Stimulated activated CD4-positive, alpha-beta T cell treated with anti-CD3 and anti-CD28 coated beads, Interleukin-2, amount 100 ng/mL, for 48 hours (primary cell): ENCODE results near the gene CAPN13.

Experiments used
- DNase-seq, 2 donors: peaks; one replicate each; pipeline ENCODE4 v3.0.0-alpha.2; 2020

The CAPN13 gene

DNA sequence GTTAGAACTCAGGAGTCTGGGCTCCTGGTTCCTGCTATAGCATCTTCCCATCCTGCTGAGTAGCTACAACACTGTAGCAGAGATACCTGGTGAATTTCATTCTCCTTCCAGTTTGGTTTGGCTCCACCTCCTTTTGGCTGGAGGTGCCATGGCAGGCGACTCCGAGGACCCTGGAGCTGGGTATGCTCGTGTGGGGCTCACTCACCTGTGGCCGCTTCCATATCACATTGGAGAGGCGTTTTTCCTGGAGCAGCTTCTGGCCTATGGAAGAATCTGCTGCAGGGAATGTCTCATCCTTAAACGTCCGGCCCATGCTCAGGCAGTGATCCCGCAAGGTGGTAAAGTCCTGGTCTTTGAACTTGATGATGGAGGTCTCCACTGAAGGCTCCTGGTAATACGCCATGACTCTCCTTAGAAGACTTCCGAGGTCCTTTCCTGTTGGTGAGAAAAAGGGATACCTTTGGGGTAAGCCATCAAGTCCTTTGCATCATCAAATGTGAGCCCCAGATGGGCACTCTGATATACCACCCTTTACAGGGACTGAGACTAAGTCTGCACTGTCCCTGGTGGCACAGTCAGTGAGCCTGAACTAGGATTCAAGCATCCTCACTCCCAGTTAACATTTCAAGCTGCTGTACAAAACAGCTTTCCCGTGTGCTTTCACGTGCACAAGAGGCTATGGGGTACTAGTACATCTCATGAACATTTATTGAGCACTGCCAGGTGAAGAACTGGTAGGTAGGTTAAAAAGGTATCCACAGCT is 20.1 kb downstream of the CAPN13 start:
- no peak for DNase-seq

- DNase-seq = no peak
Observed at GRCh38 chr2:30784682-30785081, 22.6 kb downstream of the CAPN13 start.

DNA sequence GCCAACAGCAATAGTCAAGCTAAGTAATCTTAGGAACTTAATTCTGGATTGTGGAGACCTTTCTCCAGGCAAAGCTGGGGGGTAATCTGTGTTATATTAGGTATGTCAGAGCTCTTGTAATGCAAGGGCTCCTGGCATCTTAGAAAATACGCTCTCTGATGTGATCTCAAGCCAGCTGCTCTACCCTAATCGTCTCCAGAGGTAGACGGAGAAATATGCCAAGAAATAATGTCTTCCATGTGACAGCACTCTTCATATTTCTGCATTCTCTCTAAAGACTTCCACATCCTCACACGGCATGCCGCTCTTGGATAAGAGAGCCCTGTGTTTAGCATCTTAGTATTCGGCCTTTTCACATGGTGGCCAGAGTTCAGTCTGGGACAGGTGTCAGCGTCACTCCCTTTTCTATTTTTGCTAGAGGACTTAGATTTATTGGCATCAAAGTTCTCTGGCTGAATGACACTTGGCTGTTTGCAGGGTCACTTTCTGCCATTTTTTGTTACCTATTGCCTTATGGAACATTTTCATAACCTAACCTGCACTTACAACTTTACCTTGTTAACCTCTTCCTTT is 25.2 kb downstream of the CAPN13 start:
- no peak for DNase-seq

DNA sequence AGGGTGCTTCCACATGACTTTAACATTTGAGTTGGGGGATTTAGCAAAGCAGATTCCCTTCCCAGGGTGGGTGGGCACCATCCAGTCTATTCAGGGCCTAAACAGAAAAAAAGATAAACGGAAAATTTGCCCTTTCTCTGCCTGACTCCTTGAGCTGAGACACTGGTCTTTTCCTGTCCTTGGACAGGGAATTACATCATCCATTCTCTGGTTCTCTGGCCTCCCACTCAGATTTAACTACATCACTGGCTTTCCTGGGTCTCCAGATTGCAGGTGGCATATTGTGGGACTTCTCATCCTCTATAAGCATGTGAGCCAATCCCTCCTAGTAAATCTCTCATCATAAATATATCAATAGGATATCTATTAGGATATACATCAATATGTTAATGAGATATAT is 25.8 kb downstream of the CAPN13 start:
- DNase-seq = no peak

DNA sequence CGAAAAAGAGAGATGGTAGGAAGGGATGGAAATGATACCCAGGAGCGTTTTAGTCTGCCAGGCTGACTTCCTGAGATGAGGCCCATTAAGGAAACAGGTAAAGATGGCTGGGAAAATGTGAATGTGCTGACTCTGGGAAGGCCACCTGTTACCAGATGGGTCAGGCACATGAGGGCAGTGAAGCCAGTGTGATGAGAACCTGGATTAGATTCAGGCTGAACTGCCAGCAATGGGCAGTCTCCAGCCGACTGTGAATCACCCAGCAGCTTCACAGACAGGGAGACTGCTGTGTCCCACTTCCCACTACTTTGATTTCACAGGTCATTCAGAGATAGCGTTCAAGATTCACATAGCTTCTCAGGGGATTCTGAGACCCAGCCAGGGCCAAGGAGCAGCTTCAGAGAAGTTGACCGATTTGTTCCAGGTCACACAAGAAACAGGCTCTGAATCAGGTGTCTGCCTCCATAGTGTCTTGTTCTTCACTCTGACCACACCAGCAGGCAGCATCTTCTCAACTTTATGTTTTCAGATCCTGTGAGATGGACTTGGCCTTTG is 26.4 kb downstream of the CAPN13 start:
- no peak for DNase-seq

GRCh38 chr2:30778611-30779010 is 28.6 kb downstream of the CAPN13 start:
- no peak for DNase-seq

DNA sequence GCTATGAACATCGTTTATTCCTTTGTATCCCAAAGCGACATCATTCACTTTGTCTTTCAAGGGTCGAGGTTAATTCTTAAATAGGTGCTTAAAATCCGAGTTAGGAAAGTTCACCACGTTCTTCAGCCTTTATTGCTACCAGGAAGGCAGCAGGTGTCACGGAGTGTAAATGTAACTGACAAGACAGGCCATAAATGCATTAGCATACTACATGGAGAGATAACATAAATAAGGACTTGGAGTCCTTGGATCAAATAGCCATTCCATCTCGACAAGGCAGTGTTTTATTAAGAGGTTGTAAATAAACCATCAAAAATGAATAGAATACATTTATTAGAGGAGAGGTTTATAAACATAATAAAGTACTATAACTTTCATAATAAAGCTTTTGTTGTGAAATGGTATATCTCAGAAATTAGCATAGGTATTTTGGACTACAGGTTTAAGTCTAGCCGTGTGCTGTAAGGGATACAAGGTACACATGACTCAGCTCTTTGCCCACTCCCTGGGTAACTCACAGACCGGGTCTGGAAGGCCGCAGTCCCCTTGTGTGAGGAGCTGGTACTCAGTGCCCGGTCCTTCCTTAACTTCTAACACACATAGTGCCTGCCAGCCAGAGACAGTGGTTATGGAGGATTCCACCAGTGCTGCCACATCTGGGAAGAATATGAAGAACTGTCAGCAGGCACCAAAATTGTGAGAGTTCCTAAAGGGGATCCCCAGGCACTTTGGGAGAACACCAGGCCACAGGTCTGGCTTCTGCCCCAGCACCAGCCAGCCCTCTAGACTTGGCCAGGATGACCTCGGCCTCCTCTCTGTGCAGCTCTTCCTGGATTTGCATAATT is 29.4 kb downstream of the CAPN13 start:
- DNase-seq = no peak

GRCh38 chr2:30776831-30777635 is 30.2 kb downstream of the CAPN13 start:
- no peak for DNase-seq

- DNase-seq = no peak
Observed at GRCh38 chr2:30775833-30776232, 31.4 kb downstream of the CAPN13 start.

- DNase-seq = no peak
Observed at GRCh38 chr2:30772021-30772705, 35.1 kb downstream of the CAPN13 start.

DNA sequence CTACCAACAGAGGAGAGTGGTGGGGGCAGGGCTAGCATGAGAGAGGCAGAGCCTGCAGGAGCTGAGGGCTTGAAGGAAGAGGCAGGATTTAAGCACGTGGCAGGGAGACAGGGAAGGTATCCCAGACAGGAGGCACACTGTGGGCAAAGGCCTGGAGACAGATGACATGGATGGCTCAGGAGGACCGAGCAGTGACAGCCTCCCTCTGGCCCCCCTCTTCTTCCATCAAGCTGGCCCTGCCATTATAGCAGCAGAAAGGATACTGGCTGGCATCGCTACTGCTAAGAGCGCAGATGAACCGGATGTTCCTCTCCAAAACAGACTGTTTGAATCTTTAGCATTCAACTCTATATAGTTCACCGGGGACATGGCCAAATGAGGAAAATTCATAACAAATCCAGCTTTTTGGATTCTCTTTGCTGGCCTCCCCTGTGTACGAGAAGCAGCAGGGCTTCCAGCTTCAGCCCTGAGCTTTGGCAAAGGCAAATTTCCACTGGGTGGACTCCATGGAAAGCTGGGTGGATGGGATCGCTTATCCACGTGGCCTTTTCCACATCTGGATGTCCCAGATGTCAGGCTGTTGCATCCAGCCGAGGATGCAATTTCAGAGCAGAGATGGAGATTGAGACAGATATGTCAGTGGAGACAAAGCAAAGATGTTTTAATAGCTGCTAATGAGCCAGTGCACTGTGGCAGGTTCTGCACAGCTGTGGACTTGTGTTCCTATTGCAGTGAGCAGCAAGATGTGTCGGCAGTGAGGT is 36.2 kb downstream of the CAPN13 start:
- DNase-seq = no peak

- DNase-seq = no peak
Observed at GRCh38 chr2:30769891-30770462, 37.3 kb downstream of the CAPN13 start.

DNA sequence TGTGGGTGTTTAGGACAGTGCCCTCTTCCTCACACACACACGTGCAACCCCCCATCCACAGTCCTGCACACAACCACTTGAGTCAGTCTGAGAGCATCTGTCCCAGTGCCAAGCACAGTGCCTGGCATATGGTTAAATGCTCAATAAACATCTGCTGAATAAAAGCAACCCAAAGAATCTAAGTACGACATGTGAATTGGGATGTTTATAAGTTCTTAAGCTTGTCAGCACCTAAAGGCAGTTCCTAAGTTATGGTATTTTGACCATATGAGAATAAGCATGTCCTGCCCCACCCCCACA is 37.8 kb downstream of the CAPN13 start:
- DNase-seq = no peak

DNA sequence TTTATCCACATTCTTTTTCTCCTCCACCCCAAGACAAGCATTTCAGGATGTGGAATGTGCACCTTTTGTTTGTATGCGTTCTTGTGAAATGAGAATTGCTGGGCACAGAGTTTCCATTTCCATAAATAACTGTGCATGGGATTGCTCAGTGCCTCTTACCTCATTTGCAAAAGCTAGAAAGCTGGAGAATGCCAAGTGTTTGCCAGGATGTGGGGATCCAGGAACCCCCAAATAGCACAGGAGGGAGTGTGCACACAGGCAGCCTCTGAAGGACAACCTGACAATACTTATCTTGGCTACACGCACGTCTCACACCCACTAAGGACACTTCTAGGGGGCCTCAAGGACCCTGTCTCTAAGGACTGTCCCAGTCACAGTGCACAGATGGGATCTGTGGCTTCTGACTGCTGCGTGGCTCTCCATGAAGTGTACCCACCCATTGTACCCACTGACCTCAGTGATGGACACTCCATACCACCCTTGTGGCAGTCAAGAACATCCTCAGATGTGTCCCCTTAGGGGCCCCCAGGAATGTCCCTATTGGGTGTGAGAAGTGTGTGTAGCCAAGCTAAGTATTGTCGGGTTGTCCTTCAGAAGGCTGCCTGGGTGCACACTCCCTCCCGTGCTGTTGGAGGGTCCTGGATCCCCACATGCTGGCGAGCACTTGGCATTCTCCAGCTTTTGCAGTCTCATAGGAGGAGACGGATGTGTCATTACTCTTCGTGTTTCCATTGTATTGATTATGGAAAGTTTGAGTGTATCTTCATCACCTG is 38.4 kb downstream of the CAPN13 start:
- no peak for DNase-seq

DNA sequence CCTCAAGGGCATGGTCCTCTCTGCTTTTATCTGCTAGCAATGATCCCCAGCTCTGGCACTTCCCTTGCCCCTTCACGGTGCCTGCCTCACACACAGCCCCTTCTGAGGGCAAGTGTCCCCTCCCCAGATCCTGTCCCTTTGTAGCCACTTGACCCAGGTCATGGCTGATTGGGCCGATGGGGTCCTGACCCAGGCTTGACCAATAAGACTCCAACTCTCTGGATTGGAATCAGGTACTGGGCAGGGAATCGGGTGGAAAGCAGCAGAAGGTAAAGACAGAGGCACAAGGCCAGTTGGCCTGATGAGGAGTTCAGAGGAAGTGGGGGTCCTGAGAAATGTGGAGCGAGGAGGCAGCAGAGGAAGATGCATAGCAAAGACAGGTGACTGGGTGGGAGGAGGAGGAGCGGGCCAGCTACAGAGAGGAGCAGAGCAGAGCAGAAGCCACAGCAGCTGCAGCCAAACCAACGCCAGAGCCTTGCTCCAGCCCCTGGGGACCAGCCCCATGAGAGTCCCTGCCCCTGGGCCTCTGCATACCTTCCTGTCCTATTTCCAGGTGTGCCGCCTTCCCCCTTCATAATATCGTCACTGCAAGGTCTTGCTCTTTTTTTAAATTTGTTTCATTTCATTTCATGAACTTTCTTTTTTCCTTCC is 39.1 kb downstream of the CAPN13 start:
- no peak for DNase-seq

GRCh38 chr2:30766666-30767065 is 40.6 kb downstream of the CAPN13 start:
- DNase-seq = no peak

DNA sequence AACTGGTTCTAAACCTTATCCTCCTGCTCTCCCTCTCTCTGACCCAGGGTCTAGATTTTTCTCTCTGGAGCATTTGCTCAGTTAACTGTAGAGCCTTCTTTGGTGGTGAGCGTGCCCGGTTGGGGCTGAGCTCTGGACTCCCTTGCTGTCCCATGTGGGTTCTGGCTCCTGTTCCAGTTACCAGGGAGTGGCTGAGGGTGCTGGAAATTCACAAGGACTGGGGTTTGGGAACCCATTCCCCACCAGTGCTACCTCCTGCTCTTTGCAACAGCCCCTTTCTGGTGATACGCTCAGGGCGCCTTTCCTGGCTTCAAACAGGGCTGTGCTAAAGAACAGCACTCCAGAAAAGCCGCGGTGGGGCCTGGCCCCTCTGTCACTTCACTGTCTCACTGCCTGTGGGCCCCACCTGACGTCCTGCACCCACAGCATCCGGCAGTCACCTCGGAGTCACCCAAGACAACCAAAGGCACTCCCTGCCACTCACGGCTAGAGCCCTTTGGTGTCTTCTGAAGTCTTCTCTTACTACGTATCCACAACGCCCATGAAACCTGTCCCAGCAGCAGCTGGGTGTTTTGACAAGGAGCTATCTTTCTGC is 41.3 kb downstream of the CAPN13 start:
- no peak for DNase-seq

DNA sequence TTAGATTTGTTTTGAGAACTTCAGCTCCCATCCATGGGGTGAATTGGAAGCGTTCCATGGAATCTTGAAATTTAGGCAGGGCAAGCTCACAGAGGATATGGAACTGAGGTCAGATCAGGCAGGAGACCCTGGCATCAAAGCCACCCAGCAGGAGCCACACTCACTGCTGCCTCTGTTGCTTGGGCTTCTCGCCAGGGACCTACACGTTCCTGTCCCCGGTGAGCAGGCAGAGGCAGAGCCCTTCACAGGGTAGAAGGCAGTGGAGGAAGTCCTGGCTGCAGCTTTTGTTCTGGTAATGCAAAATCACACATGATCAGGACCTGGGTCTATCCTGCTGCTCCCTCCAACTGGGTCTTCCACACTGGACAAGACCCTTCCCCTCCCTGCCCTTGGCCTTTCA is 42.1 kb downstream of the CAPN13 start:
- DNase-seq = no peak

DNA sequence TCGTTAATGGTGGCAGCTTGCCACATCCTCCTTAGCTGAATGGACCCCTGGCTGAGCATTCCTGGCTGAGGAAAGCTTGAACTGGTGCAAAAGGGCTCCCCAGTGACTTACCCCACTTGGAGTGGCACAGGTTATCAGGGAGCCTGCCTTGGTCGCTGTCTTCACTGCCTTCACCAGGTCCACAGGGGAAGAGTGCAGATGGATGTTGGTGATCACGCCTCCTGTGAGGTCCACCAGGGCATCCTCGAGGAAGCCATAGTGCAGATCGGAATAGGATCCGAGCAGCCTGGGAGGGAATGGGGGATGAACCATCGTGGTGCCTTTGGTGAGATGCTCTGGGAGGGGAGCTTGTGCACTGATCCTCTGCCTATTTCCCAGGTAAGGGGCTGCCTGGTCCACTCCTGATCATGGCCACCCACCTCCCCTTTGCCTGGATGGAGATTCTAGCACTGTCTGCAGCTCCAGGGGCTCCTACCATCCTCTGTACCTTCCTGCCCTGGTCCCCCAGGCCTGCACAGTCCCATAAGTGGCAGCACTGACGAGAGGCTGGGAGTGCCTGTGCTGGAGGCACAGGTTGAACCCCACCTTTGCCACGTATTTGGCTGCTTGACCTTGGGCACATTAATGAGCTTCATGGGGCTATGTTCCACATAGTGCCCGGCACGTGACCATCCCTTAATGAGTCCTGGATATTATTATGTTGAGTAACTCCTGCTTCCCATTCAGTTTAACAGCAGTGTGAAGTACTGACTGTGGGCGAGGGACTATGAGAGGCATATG is 43.0 kb downstream of the CAPN13 start:
- DNase-seq = no peak
